GM12801 (cell line): ENCODE data around the gene CCDC33.

Experiments
- TF ChIP-seq, protein P1 (sequence below): IDR thresholded peaks from one replicate; pipeline ENCODE4 v1.5.1; 2011; ENCODE audit warnings: control low read depth; ENCODE audit not compliant: insufficient read length; ENCODE audit errors: extremely low read depth

The CCDC33 gene

DNA sequence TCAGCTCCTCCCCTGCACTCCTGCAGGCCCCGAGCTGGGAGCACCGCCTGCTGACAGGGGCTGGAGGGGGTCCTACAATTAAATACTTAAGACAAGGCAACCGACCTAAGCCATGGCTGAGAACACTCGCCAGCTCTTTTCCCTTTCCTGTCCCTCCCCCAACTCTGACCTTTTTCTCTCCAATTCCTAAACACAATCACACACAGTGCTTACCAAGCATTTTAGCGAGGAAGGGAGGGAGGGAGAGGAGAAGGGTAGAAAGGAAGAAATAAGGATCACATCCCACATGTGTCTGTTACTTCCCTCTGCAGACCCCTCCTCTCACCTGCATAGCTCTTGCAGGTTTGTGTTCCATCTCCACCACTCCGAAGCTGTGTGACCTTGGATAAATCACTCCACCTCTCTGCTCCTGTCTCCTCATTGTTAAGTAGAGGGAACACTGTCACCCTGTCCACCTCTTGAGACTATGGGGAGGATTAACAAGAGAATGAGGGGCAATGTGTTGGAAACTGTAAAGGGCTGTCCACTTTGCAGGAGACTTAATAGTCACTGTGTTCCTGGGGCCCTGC is 67.7 kb downstream of the CCDC33 start:
- TF ChIP-seq, protein P1, sequence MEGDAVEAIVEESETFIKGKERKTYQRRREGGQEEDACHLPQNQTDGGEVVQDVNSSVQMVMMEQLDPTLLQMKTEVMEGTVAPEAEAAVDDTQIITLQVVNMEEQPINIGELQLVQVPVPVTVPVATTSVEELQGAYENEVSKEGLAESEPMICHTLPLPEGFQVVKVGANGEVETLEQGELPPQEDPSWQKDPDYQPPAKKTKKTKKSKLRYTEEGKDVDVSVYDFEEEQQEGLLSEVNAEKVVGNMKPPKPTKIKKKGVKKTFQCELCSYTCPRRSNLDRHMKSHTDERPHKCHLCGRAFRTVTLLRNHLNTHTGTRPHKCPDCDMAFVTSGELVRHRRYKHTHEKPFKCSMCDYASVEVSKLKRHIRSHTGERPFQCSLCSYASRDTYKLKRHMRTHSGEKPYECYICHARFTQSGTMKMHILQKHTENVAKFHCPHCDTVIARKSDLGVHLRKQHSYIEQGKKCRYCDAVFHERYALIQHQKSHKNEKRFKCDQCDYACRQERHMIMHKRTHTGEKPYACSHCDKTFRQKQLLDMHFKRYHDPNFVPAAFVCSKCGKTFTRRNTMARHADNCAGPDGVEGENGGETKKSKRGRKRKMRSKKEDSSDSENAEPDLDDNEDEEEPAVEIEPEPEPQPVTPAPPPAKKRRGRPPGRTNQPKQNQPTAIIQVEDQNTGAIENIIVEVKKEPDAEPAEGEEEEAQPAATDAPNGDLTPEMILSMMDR = no peak

DNA sequence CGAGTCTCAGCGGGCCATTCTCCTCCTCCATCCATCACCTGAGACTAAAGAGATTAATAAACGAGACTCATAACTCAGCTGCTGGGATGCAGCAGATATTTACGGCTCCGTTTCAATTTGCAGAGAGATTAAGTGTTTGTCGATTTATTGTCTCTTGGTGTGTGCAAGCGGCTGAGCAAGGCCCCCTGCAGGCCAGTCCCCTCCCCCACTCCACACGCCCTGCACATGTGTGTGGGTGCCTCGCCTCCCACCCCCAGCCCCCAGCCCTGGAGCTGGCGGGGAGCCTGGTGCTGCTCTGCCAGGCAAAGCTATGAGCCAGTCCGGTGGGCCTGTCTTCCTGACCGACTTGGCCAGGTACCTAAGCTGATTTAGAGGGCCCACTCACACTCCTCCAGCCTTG is 68.3 kb downstream of the CCDC33 start:
- TF ChIP-seq, protein P1 = no peak

DNA sequence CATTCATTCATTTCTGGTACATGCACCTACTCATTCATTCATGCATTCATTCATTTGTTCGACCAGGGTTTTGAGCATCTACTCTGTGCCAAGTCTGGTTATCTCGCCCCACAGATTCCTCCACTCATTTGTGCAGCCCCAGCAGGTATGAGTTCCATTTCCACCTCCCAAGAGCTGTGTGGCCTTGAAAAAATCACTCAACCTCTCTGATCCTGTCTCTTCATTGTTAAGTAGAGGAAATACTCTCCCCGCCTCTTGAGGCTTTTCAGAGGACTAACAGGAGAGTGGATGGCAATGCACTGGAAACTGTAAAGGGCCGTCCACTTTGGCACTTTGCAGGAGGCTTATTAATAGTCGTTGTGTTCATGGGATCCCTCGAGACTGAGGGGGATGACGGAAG is 69.6 kb downstream of the CCDC33 start:
- TF ChIP-seq, protein P1 = no peak

DNA sequence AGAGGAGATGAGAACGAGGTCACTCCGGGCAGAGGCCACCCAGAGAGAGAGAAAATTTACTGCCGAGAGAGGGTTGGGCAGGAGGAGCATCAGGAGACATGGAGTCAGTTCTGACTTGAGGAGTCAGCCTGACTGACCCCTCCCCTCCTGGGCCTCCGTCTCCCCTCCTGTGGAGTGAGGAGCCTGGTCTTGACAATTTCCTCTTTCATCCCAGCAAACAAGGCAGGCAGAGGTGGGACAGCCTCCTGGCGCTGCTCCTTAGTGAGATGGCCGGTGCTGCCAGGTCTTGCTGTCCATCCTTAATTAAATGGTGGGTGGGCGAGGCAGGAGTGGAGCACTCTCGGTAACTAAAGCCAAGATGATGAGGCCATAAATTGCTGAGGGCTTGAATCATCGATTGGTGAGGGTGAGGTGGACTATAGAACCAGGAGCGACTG is 70.7 kb downstream of the CCDC33 start:
- TF ChIP-seq, protein P1 = no peak

DNA sequence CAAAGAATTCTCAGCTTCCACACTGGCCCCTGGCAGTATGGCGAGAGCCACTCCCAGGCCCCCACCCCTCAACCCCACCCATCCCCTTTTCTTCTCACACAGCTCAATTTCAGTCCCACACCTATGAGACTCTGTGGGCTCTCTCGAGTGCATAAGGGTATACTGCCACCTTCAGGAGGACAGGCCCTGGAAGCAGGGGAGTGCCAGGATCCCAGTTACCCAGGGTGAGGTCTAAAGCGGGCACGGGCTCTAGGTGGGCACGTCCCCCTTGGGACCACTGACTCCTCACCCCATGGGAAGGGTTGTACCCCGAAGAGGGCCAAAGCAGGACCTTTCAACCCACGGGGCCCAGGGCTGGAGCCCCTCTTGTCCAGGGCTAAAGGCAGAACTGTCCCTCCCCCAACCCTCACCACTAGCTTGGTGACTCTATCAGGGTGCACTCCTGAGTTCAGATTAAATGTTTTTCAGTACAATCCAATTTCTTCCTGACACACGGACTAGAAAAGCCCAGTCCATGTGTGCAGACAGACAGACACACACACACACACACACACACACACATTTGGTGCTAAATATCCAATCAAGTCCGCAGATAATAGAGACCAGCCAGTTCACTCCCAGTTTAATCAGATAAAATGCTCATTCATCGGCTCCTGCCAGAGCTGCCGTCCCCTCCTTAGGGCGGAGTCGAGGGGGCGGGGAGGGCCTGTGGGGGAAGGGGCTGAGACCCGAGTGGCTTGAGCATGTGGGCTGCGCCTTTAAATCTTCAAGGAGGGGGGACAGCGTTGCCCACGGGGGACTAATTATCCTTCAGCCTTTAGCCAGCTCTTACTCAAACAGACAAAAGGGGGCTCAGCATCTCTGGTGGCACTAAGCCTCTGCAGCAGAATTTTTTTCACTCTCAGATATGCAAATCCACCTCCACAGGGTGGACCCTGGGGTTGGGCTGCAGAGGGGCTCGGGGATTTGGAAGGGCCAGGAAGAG is 72.0 kb downstream of the CCDC33 start:
- TF ChIP-seq, protein P1 = no peak

DNA sequence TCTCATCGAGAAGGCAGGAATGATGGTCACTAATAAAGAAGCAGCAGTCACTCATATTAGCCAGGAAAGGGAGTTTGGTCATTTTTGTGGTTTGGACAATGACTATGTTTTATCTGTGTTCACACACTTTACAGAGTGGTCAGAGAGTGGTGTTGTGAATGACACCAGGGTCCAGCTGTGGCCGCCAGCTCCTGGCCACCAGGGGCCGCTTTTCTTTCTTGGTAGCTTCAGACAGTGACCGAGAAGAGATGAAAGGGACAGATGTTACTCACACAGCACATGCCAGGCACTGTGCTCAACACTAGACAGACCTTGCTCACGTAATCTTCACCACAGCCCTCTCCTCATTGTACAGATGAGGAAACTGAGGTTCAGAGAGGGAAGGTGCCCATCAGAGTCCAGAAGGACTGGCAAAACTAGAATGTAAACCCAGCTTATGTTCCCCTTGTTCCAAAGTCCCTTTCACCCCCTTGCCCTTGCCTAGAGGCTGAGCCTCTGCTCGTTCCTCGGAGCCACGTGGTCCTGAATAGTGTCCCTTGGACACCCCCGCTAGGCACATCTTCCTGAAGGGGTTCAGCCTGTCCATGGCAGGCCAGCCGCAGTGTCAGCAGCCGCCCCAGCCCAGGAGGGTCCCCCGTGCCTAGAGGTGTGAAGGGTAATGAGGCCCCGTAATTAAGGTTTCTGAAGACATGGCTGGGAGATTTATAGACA is 75.8 kb downstream of the CCDC33 start:
- TF ChIP-seq, protein P1 = no peak

DNA sequence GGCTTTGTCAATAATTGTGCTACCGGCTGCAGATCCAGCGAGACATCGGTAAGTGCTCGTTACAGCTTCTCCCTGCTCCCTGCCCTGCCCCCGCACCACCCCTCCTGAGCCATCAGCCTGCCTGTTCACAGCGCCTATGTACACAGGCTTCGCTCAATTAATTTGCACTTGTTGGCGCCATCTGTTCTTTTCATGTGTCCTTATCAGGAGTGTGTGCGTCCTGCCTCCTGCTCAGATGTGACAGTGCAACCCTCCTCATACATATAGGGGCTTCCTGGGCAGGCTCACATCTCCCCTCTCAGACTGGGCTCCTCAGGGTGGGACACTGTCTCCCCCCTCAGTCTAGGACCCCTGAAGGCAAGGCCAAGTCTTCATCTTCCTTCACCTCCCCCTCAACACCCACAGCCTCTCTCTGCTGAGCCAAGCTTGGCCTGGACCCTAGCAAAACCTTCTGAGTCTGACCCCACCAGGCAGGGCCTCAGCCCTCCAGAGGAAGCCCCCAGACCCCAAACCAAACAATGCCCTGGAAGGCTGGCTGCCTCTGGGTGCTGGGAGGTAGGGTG is 76.4 kb downstream of the CCDC33 start:
- TF ChIP-seq, protein P1 = no peak
